ENCODE data around the gene TGFB2. TPM values are rescaled to one million over a fixed set of nuclear protein-coding genes. Genes with fewer than 3 reads are reported as not detected.

The TGFB2 gene
- total and polyA plus RNA-seq, 2 donors (not counting 1 experiment from before 2014, with no cell fraction given), result 0.55 to 0.76 TPM

DNA sequence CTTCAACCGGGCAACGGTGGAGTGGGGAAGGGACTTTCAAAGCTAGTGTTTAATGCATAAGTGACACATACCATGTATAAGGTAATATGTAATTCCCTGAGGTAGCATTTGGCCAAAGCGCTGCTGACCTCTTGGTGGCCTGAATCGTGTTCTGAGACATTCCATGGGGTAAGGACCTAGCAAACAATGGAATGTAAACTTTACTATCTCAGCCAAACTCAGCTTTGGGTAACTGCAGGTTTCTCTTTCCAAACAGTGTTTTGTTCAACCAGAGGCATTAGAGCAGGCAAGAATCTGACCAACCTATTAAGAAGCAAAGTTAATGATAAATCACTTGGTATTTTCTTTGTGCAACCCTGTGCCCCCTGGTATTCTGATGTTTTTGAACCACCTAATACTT is 22.0 kb downstream of the TGFB2 start:
- H3K79me2 ChIP-seq (ENCODE audit: control insufficient read depth, insufficient read depth, low read length), result no peaks in the 10 kb centered on the region
- no peaks in the 10 kb centered on the region for H3K9me3 ChIP-seq (ENCODE audit: control extremely low read depth in 1 of 3, control insufficient read depth in 2 of 3, insufficient read depth in 1 of 3, low read length in 2 of 3)
- no peak for ATAC-seq (ENCODE audit: low read depth)
- H3K4me2 ChIP-seq (replicated peaks; ENCODE audit: low read depth, low read length, poor library complexity, severe bottlenecking), result no peak overlapping the region
- H2AFZ ChIP-seq (ENCODE audit: insufficient read depth, low read depth, low read length, poor library complexity, severe bottlenecking), result no peak overlapping the region
- H3K36me3 ChIP-seq (replicated peaks in 1 of 2; ENCODE audit: control extremely low read depth in 1 of 2, control insufficient read depth in 1 of 2, extremely low read depth in 1 of 2, insufficient read depth in 2 of 2, low read length in 1 of 2), result no peaks in the 10 kb centered on the region
- no peaks in the 10 kb centered on the region for H3K27me3 ChIP-seq (replicated peaks in 1 of 4; ENCODE audit: control extremely low read depth in 1 of 4, control insufficient read depth in 3 of 4, insufficient read depth in 4 of 4, low read length in 3 of 4)
- TF ChIP-seq, protein P1, sequence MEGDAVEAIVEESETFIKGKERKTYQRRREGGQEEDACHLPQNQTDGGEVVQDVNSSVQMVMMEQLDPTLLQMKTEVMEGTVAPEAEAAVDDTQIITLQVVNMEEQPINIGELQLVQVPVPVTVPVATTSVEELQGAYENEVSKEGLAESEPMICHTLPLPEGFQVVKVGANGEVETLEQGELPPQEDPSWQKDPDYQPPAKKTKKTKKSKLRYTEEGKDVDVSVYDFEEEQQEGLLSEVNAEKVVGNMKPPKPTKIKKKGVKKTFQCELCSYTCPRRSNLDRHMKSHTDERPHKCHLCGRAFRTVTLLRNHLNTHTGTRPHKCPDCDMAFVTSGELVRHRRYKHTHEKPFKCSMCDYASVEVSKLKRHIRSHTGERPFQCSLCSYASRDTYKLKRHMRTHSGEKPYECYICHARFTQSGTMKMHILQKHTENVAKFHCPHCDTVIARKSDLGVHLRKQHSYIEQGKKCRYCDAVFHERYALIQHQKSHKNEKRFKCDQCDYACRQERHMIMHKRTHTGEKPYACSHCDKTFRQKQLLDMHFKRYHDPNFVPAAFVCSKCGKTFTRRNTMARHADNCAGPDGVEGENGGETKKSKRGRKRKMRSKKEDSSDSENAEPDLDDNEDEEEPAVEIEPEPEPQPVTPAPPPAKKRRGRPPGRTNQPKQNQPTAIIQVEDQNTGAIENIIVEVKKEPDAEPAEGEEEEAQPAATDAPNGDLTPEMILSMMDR (IDR thresholded peaks at IDR 0.05), result no peak
- TF ChIP-seq EZH2 (IDR thresholded peaks at IDR 0.05; ENCODE audit: borderline replicate concordance, insufficient read depth, low read depth, low read length, poor library complexity, severe bottlenecking), result no peak
- no peaks in the 10 kb centered on the region for H3K4me1 ChIP-seq (ENCODE audit: control insufficient read depth in 2 of 2, insufficient read depth in 2 of 2, low read length in 2 of 2)
- Mint-ChIP-seq H3K27ac (no peak overlapping the region), H3K27me3 (no peaks in the 10 kb centered on the region), H3K9me3 (ENCODE audit: insufficient read depth) (no peaks in the 10 kb centered on the region), H3K4me3 (no peak overlapping the region), H3K4me1 (no peaks in the 10 kb centered on the region)
- H4K20me1 ChIP-seq (ENCODE audit: control insufficient read depth, insufficient read depth, low read length, poor library complexity, severe bottlenecking), result no peaks in the 10 kb centered on the region
- no peak overlapping the region for H3K4me3 ChIP-seq (ENCODE audit: control extremely low read depth in 1 of 5, extremely low read depth in 1 of 5, insufficient read depth in 1 of 5, low read depth in 2 of 5, low read length in 4 of 5)
- H3K9ac ChIP-seq (ENCODE audit: low read length), result no peak overlapping the region
- ChIA-PET CTCF (interaction anchor here (1.1 kb wide), 1 partner anchor 16 kb away, joined by 4 read pairs; no protein-coding TSS in a partner anchor), POLR2A (no interaction called here)
- WGBS (ENCODE audit: insufficient coverage), result 93% methylated on average over 2 of the region's 4 CpGs
- no peak for DNase-seq
- no peak overlapping the region for H3K27ac ChIP-seq (ENCODE audit: low read length in 2 of 2)
- intact Hi-C loops (cut with micrococcal nuclease), result no loop called here

DNA sequence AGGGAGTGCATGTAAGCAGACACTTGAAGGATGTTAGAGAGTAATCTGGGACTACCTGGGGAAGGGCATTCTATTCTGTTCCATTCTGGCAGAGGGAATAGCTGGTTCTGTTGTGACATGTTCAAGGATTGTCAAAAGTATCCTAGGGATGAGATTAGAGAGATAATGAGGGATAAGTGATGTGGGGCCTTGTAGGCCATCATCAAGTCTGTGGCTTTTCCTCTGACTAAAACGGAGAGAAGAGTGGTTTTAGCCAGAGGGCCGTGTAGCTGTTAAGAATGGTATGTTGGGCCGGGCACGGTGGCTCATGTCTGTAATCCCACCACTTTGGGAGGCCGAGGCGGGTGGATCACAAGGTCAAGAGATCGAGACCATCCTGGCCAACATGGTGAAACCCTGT is 23.6 kb downstream of the TGFB2 start:
- ATAC-seq (ENCODE audit: low read depth) (no peak), DNase-seq (no peak)
- no peak overlapping the region for H3K4me2 ChIP-seq (replicated peaks; ENCODE audit: low read depth, low read length, poor library complexity, severe bottlenecking)
- no peak overlapping the region for H2AFZ ChIP-seq (ENCODE audit: insufficient read depth, low read depth, low read length, poor library complexity, severe bottlenecking)
- H3K27ac Mint-ChIP-seq, result no peak overlapping the region
- H3K9me3 Mint-ChIP-seq (ENCODE audit: insufficient read depth), result no peaks in the 10 kb centered on the region
- no peaks in the 10 kb centered on the region for H3K27me3 Mint-ChIP-seq
- no peak overlapping the region for H3K9ac ChIP-seq (ENCODE audit: low read length)
- intact Hi-C loops (cut with micrococcal nuclease), result no loop called here
- H3K4me3 ChIP-seq (ENCODE audit: control extremely low read depth in 1 of 5, extremely low read depth in 1 of 5, insufficient read depth in 1 of 5, low read depth in 2 of 5, low read length in 4 of 5), result no peak overlapping the region
- WGBS (ENCODE audit: insufficient coverage), result 80% methylated on average over 1 of the region's 7 CpGs
- H3K4me3 Mint-ChIP-seq, result no peak overlapping the region
- H3K4me1 Mint-ChIP-seq, result no peaks in the 10 kb centered on the region
- H3K36me3 ChIP-seq (replicated peaks in 1 of 2; ENCODE audit: control extremely low read depth in 1 of 2, control insufficient read depth in 1 of 2, extremely low read depth in 1 of 2, insufficient read depth in 2 of 2, low read length in 1 of 2), result no peaks in the 10 kb centered on the region
- H4K20me1 ChIP-seq (ENCODE audit: control insufficient read depth, insufficient read depth, low read length, poor library complexity, severe bottlenecking), result no peaks in the 10 kb centered on the region
- no peaks in the 10 kb centered on the region for H3K79me2 ChIP-seq (ENCODE audit: control insufficient read depth, insufficient read depth, low read length)
- no peak for TF ChIP-seq EZH2 (IDR thresholded peaks at IDR 0.05; ENCODE audit: borderline replicate concordance, insufficient read depth, low read depth, low read length, poor library complexity, severe bottlenecking)
- TF ChIP-seq, protein P1 (IDR thresholded peaks at IDR 0.05), result no peak
- no peaks in the 10 kb centered on the region for H3K27me3 ChIP-seq (replicated peaks in 1 of 4; ENCODE audit: control extremely low read depth in 1 of 4, control insufficient read depth in 3 of 4, insufficient read depth in 4 of 4, low read length in 3 of 4)
- no peaks in the 10 kb centered on the region for H3K9me3 ChIP-seq (ENCODE audit: control extremely low read depth in 1 of 3, control insufficient read depth in 2 of 3, insufficient read depth in 1 of 3, low read length in 2 of 3)
- ChIA-PET POLR2A (no interaction called here), CTCF (no interaction called here)
- H3K4me1 ChIP-seq (ENCODE audit: control insufficient read depth in 2 of 2, insufficient read depth in 2 of 2, low read length in 2 of 2), result no peaks in the 10 kb centered on the region
- no peak overlapping the region for H3K27ac ChIP-seq (ENCODE audit: low read length in 2 of 2)
